ENCODE results near the gene CCDC148.
A peak's percentile ranks its signal among the peaks of the same experiment; 100 is the strongest.

The CCDC148 gene

GRCh38 chr2:158181171-158181570 lies 275.4 kb downstream of the CCDC148 start:
- Histone ChIP-seq H3K9ac (ENCODE audit: insufficient read length) (no peak overlapping the region), H3K4me3 (no peak overlapping the region), H3K36me3 (ENCODE audit: insufficient read depth, low read length) (no peaks in the 10 kb centered on the region), H3K9me3 (ENCODE audit: low read depth, low read length) (no peaks in the 10 kb centered on the region), H3K27ac (no peak overlapping the region)
- DNase-seq (ENCODE audit: low read depth, low spot score) = no peak
- TF ChIP-seq EZH2 (IDR thresholded peaks at IDR 0.05) (no peak), FOXP2 (optimal IDR thresholded peaks at IDR 0.05; ENCODE audit: control extremely low read depth, extremely low read length, insufficient read depth) (no peak)

DNA sequence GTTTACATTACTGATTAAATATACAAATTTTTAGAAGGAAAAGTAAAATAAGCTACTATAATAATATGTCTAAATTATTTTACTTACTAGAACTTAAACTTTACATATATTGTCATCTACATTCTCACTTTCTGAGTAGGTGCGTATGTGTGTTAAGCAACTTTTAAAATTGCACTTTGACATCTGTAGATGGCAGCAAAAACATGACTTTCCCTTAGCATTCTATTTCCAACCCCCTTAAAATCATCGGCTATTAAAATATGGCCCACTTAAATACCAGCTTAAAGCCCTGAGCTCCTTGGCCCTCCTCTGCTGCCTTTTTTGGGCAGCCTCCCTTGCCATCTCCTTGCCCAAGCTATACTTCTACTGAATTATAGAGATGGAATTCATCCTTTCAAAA lies 276.9 kb downstream of the CCDC148 start:
- no peak overlapping the region for H3K4me3 ChIP-seq
- no peak for DNase-seq (ENCODE audit: low read depth, low spot score)
- no peak overlapping the region for H3K27ac ChIP-seq
- no peaks in the 10 kb centered on the region for H3K9me3 ChIP-seq (ENCODE audit: low read depth, low read length)
- TF ChIP-seq EZH2 (IDR thresholded peaks at IDR 0.05) (no peak), POLR2AphosphoS5 (IDR thresholded peaks at IDR 0.05; ENCODE audit: borderline replicate concordance, low read depth, low read length) (no peak), FOXP2 (optimal IDR thresholded peaks at IDR 0.05; ENCODE audit: control extremely low read depth, extremely low read length, insufficient read depth) (no peak)
- no peak overlapping the region for H3K9ac ChIP-seq (ENCODE audit: insufficient read length)
- H3K36me3 ChIP-seq (ENCODE audit: insufficient read depth, low read length) = no peaks in the 10 kb centered on the region

DNA sequence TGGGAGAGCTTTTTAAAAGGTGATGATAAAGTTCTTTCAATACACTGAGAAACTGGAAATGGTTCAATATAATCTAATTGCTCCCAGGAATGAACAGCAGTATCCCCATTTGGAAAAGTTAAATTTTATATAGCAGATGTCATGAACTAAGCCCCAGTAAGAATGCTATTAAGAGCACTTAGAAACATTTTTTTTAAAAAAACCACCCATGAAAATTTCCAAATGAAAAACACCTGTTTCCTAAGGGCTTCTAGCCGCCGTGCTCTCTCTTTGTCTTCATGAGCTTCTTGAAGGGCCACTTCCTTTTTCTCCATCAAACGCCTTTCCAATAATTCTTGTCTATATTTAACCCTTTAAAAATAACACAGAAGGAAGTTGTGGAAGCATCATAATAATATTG lies 277.9 kb downstream of the CCDC148 start:
- TF ChIP-seq POLR2AphosphoS5 (IDR thresholded peaks at IDR 0.05; ENCODE audit: borderline replicate concordance, low read depth, low read length) (peak; percentile 27; the same call in 1 of the 2 replicates), EZH2 (IDR thresholded peaks at IDR 0.05) (no peak)
- no peak for DNase-seq (ENCODE audit: low read depth, low spot score)
- no peaks in the 10 kb centered on the region for H3K36me3 ChIP-seq (ENCODE audit: insufficient read depth, low read length)

DNA sequence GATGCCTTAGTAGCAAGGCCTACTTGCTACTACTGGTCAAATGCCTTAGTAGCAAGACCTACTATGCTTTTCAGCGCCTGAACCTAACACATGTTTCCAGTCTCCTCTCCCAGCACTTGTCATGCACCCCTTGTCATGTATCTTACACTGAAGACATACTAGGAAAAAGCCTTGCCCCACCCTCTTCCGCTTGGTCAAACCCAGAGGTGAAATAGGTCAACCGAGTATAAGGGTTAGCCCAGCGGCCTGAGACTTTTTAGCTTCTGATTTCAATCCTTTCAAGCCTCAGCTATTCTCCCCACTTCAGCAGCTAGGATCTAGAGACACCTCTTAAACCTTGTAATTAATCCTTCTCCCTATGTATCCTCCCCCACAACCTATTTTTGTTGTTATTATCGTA lies 281.6 kb downstream of the CCDC148 start:
- DNase-seq (ENCODE audit: low read depth, low spot score) = no peak
- H3K4me3 ChIP-seq = no peak overlapping the region
- no peak overlapping the region for H3K9ac ChIP-seq (ENCODE audit: insufficient read length)
- no peaks in the 10 kb centered on the region for H3K9me3 ChIP-seq (ENCODE audit: low read depth, low read length)
- TF ChIP-seq FOXP2 (optimal IDR thresholded peaks at IDR 0.05; ENCODE audit: control extremely low read depth, extremely low read length, insufficient read depth) (no peak), EZH2 (IDR thresholded peaks at IDR 0.05) (no peak), POLR2AphosphoS5 (IDR thresholded peaks at IDR 0.05; ENCODE audit: borderline replicate concordance, low read depth, low read length) (no peak)
- no peaks in the 10 kb centered on the region for H3K36me3 ChIP-seq (ENCODE audit: insufficient read depth, low read length)
- H3K27ac ChIP-seq = no peak overlapping the region

More for the DNA sequence above, 277.9 kb downstream of the CCDC148 start:
- H3K4me3 ChIP-seq = no peak overlapping the region
- H3K9ac ChIP-seq (ENCODE audit: insufficient read length) = no peak overlapping the region
- H3K9me3 ChIP-seq (ENCODE audit: low read depth, low read length) = no peaks in the 10 kb centered on the region
- H3K27ac ChIP-seq = no peak overlapping the region

GRCh38 chr2:158174495-158174894 lies 282.1 kb downstream of the CCDC148 start:
- no peak for DNase-seq (ENCODE audit: low read depth, low spot score)
- Histone ChIP-seq H3K9ac (ENCODE audit: insufficient read length) (no peak overlapping the region), H3K9me3 (ENCODE audit: low read depth, low read length) (no peaks in the 10 kb centered on the region), H3K36me3 (ENCODE audit: insufficient read depth, low read length) (no peaks in the 10 kb centered on the region), H3K27ac (no peak overlapping the region), H3K4me3 (no peak overlapping the region)
- TF ChIP-seq FOXP2 (optimal IDR thresholded peaks at IDR 0.05; ENCODE audit: control extremely low read depth, extremely low read length, insufficient read depth) = no peak
- TF ChIP-seq EZH2 (IDR thresholded peaks at IDR 0.05) = no peak
- no peak for TF ChIP-seq POLR2AphosphoS5 (IDR thresholded peaks at IDR 0.05; ENCODE audit: borderline replicate concordance, low read depth, low read length)

GRCh38 chr2:158172719-158173118 lies 283.8 kb downstream of the CCDC148 start:
- DNase-seq (ENCODE audit: low read depth, low spot score) = no peak
- no peaks in the 10 kb centered on the region for H3K9me3 ChIP-seq (ENCODE audit: low read depth, low read length)
- H3K27ac ChIP-seq = no peak overlapping the region
- no peak for TF ChIP-seq POLR2AphosphoS5 (IDR thresholded peaks at IDR 0.05; ENCODE audit: borderline replicate concordance, low read depth, low read length)
- TF ChIP-seq EZH2 (IDR thresholded peaks at IDR 0.05) = no peak
- no peak for TF ChIP-seq FOXP2 (optimal IDR thresholded peaks at IDR 0.05; ENCODE audit: control extremely low read depth, extremely low read length, insufficient read depth)
- no peak overlapping the region for H3K4me3 ChIP-seq
- no peak overlapping the region for H3K9ac ChIP-seq (ENCODE audit: insufficient read length)
- H3K36me3 ChIP-seq (ENCODE audit: insufficient read depth, low read length) = no peaks in the 10 kb centered on the region

DNA sequence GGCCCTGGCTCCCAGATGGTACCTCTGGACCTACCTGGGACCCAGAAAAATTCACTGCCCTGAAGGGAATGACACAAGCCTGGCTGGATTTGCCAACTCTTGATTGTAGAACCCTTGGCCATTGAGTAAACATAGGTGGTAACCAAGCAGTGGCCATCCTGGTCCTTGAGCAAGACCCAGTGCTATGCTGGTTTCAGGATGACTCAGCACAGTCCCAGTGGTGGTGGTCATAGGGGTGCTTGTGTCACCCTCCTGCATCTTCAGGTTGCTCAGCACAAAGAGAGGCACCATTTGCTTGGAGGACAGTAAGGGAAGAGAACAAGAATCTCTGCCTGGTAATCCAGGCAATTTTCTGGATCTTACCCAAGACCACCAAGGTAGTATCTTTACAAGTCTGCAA lies 302.0 kb downstream of the CCDC148 start:
- H3K27ac ChIP-seq = no peak overlapping the region
- H3K9me3 ChIP-seq (ENCODE audit: low read depth, low read length) = no peaks in the 10 kb centered on the region
- no peak overlapping the region for H3K4me3 ChIP-seq
- DNase-seq (ENCODE audit: low read depth, low spot score) = no peak
- H3K9ac ChIP-seq (ENCODE audit: insufficient read length) = no peak overlapping the region
- no peaks in the 10 kb centered on the region for H3K36me3 ChIP-seq (ENCODE audit: insufficient read depth, low read length)
- TF ChIP-seq POLR2AphosphoS5 (IDR thresholded peaks at IDR 0.05; ENCODE audit: borderline replicate concordance, low read depth, low read length) (no peak), FOXP2 (optimal IDR thresholded peaks at IDR 0.05; ENCODE audit: control extremely low read depth, extremely low read length, insufficient read depth) (no peak), EZH2 (IDR thresholded peaks at IDR 0.05) (no peak)

DNA sequence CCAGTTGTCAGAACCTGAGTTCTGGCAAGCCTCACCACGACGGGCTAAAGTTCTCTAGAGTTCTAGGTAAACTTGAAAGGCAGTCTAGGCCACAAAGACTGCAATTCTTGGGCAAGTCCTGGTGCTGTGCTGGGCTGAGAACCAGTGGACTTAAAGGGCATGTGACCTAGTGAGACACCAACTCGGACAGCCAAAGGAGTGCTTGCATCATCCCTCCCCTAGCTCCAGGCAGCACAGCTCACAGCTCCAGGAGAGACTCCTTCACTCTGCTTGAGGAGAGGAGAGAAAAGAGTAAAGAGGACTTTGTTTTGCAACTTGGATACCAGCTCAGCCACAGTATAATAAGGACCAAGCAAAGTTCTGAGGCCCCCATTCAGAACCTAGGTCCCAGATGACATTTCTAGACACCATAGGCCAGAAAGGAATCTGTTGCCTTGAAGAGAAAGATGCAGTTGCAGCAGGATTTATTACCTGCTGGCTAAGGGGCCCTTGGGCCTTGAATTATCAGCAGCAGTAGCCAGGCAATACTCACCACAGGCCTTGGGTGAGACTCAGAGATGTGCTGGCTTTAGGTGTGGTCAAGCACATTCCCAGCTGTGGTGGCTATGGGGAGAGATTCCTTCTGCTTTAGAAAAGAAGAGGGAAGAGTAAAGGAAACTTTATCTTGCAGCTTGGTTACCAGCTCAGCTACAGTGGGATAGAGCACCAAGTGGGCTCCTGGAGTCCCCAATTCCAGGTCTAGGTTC lies 303.1 kb downstream of the CCDC148 start:
- H3K36me3 ChIP-seq (ENCODE audit: insufficient read depth, low read length) = no peaks in the 10 kb centered on the region
- DNase-seq (ENCODE audit: low read depth, low spot score) = no peak
- H3K4me3 ChIP-seq = no peak overlapping the region
- TF ChIP-seq POLR2AphosphoS5 (IDR thresholded peaks at IDR 0.05; ENCODE audit: borderline replicate concordance, low read depth, low read length) (no peak), EZH2 (IDR thresholded peaks at IDR 0.05) (no peak), FOXP2 (optimal IDR thresholded peaks at IDR 0.05; ENCODE audit: control extremely low read depth, extremely low read length, insufficient read depth) (no peak)
- H3K27ac ChIP-seq = no peak overlapping the region
- H3K9me3 ChIP-seq (ENCODE audit: low read depth, low read length) = no peaks in the 10 kb centered on the region
- H3K9ac ChIP-seq (ENCODE audit: insufficient read length) = no peak overlapping the region
